ENCODE results near the gene TMEM229A.
"Not testable (repeated sequence)": the region's sequence is repeated elsewhere in the genome, so short reads cannot be mapped to it uniquely, and the experiment has no call there.

The TMEM229A gene

GRCh38 chr7:124032369-124033094 is at the start of gene TMEM229A:
Gene TMEM229A (minus strand): TSS chr7:124033067. CDS start chr7:124033003, 64 bp downstream.
- peak; percentile 22 for DNase-seq

- DNase-seq: not testable (repeated sequence)
Observed at GRCh38 chr7:124082234-124082633, 49.4 kb upstream of the TMEM229A start.

GRCh38 chr7:124077546-124077945 is 44.7 kb upstream of the TMEM229A start:
- DNase-seq: no peak

DNA sequence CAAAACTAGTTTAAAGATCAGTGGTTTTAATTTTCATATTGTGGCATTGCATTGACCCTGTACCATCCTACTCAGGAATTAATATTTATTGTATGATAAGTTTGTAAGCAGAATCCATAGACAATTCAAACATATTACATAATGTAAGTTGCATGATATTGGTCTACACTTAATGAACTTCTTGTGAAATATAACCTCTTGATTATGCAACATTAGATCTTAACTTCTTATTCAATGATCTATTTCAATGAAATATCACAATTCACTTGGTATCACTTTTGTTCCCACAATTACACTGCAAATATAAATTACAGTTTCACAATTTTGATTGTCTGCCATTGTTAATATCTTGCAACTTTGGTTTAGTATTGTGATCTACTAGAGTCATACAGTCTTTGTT is 44.0 kb upstream of the TMEM229A start:
- DNase-seq: no peak

DNA sequence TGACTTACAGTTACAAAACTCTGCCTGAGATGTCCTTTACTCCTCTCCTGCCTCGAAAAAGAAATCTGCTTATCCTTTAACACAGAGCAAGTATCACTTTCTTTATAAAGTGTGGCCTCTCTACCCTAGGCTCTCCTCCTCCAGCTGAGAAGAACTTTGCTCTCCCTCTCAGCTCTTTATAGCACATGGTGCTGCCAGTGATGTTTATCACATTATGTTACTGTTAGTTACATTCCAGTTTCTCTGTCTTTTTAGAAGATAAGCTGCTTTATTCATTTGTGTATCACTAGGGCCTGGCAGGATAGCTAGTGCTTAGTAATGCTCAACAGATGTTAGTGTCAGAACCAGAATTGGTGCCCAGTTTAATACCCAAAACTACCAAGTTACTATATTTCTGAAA is 41.1 kb upstream of the TMEM229A start:
- DNase-seq: no peak

DNA sequence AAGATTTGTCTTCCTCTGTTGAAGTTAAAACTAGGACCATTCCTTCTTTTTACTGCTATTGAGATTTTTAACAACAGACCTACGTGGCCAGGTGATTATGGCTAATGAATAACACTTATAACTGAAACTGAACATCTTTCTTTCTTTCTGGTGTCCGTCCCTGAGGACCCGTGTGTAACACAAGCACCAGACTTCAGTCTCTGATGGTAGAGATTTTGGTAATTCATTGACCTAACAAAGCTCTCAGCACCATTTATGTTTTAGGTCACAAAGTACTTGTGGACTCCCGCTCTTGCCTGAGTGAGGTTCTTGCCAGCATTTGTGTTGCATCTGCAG is 40.4 kb upstream of the TMEM229A start:
- no peak for DNase-seq

GRCh38 chr7:124072603-124073309 is 39.9 kb upstream of the TMEM229A start:
- no peak for DNase-seq

DNA sequence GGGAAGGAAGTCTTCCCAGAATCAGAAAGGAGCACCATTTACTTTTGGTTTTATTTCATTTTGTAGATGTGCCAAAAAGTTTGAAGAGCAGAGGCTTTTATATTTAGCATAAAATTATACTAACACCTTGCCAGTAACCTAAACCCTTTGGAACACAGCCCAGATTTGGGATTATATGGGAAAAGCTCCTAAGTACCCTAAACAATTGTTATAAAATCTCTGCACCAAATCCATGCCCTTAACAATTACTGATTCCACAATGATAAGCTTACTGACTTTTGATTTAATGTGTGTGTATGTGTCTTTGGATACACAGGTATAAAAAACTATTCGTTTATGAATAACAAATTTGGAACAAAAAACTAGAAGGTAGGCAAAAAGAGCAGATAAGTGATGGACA is 39.0 kb upstream of the TMEM229A start:
- no peak for DNase-seq

GRCh38 chr7:124062171-124062570 is 29.3 kb upstream of the TMEM229A start:
- DNase-seq: no peak

- DNase-seq: no peak
Observed at GRCh38 chr7:124060528-124060927, 27.7 kb upstream of the TMEM229A start.

DNA sequence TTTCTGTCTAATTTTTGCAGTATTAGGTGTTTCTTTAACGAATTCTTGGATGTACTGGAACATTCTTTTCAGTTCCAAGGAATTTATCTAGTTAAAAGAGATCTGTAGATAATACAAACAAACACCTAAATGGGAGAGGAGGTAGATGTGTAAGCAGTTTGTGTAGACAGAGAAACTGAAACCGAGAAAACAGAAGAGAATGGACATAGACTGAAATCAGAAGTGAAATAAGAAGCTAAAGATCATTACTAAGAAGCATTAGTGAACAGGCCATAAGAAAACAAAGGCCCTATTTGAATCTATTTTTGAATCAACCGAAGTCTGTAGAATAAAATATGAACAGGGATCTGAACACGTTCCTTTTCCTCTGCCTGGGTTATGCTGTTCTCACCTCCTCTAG is 26.5 kb upstream of the TMEM229A start:
- no peak for DNase-seq

DNA sequence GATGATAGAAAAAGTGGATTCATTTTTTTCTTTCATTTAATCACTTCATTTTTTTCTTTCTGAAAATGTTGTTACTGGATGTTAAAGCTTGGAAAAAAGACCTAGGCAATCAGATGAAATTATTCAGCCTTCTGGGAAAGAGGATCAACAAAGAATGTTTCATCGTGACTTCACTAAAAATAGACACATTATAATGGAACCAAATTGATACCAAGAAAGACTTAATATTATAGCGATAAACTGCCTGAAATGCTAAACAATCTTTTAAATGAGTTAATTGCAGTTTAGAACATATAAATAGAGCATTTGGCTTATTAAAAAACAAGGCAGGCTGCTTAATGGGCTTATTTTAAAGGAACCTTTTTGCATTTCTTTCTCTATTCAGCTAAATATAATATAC is 25.6 kb upstream of the TMEM229A start:
- no peak for DNase-seq

DNA sequence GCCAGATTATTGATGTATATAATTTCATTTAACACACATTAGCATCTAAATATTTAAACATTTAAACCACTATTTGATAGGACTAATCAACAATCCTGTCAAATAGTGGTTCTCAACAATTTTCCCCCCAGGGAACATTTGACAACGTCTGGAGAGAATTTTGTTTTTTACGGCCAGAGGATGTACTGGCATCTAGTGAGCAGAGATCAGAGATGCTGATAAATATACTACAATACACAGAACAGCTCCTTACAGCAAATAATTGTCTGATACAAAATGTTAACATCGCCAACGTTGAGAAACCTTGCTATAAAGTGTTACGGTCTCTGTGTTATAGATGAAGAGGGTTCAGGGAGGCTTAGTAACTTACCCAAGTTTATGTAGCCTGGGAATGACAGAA is 25.0 kb upstream of the TMEM229A start:
- no peak for DNase-seq

- DNase-seq: no peak
Observed at GRCh38 chr7:124056234-124056633, 23.4 kb upstream of the TMEM229A start.

GRCh38 chr7:124051681-124052377 is 19.0 kb upstream of the TMEM229A start:
- DNase-seq: no peak

DNA sequence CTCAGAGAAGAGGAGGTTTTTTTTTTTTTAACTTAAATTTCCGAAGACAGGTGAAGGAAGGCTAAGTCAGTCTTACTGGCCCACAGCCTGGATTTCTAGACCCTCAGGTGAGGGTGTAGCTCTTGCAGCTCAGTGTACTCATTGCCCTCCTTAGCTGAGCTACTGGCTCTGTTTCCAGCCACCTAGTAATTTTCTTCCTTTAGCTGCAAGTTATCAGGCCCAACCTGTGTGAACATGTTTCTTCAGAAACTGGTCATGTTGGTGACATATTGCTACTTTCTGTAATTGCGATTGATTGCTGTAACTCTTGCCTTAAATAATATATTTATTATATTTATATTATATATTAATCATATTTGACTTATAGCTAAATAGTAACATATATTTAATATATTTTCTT is 10.0 kb upstream of the TMEM229A start:
- DNase-seq: no peak

DNA sequence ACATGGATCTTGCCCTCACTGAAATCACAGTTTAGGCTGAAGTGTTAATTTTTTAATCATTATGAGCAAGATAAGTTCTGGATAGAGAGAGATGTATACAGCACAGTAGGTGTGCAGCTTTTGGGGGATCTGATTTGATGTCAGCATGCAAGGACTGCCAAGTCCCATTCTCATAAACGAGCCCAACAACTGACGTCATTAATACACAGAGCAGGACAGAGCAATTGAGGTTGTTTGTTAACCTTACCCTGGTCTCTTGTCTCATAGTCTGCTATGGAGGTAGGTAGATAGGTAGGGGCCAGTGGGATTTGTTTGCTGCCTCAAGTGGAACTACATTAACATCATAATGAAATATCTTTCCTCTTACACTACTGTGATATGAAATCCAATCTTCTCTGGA is 8.6 kb upstream of the TMEM229A start:
- DNase-seq: no peak

DNA sequence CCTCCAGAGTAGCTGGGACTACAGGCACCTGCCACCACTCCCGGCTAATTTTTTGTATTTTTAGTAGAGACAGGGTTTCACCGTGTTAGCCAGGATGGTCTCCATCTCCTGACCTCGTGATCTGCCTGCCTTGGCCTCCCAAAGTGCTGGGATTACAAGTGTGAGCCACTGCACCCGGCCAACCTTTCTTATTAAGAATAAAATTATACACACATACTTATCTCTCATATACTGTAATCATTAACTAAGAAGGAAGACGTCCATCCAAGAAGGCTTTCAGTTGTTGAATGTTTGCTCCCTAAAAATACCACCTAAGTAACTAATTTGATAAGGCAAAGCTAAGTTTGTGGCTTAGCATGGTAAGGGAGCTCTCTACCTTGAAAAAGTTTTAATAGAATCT is 5.0 kb upstream of the TMEM229A start:
- not testable (repeated sequence) for DNase-seq

GRCh38 chr7:124035706-124036105 is 2.8 kb upstream of the TMEM229A start:
- no peak for DNase-seq

DNA sequence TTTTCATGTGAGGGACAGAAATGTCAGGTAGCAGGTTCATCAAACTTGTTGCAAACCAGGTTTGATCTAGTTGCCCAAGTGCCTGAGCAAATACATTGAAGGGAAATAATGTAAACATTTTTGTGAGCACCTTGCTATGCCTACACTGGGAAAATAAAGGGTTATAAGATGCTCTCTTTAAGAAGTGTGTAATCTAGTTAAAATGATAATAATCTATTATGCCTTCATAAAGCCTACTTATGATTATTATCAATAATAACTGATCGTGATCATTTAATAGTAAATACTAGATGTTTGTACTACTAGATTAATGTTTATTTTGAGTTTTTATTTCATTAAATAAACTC is 1.9 kb upstream of the TMEM229A start:
- no peak for DNase-seq

- no peak for DNase-seq
Observed at GRCh38 chr7:124033807-124034753, 1.2 kb upstream of the TMEM229A start.

- DNase-seq: no peak
Observed at GRCh38 chr7:124033095-124033806, 384 bp upstream of the TMEM229A start.
